Tibial nerve (tissue), 4 donors: ENCODE measurements around the gene MRGPRX2.

Experiments used
- CTCF ChIP-seq, 5 experiments: fragments of 200-600 bp in 3 of 5; fragments of 450-650 bp in 2 of 5; sonication (generic) in 3 of 5; IDR thresholded peaks; one replicate each; pipeline ENCODE4 v1.5.1; 2016 to 2019; ENCODE audit warnings: antibody characterized with exemption in 5 of 5, mild to moderate bottlenecking in 3 of 5, moderate library complexity in 2 of 5
- EP300 ChIP-seq, 2 donors: sonication (generic); formaldehyde crosslinking; IDR thresholded peaks; one replicate each; pipeline ENCODE4 v1.6.1; 2017; ENCODE audit warnings: antibody characterized with exemption in 2 of 2, mild to moderate bottlenecking in 1 of 2
- POLR2A ChIP-seq, 2 donors: fragments of 450-650 bp; IDR thresholded peaks; one replicate each; pipeline ENCODE4 v1.6.1; 2017; ENCODE audit warnings: antibody characterized with exemption in 2 of 2, mild to moderate bottlenecking in 2 of 2, moderate library complexity in 2 of 2

DNA sequence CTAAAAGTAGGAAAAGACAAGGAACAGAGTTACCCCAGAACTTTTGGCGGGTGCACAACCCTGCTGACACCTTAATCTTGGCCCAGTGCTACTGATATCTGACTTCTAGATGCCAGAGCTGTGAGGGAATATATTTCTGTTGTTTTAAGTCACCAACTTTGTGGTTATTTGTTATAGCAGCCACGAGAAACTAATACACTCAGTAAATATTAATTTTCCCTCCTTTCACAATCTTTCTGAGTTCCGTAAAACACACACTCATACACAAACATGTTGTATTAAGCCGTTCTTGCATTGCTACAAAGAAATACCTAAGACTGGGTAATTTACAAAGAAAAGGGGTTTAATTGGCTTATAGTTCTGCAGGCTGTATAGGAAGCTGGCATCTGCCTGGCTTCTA lies 40.4 kb upstream of the MRGPRX2 start:
- no peak for TF ChIP-seq POLR2A (IDR thresholded peaks at IDR 0.05)
- TF ChIP-seq CTCF (IDR thresholded peaks at IDR 0.05) = no peak
- no peak for TF ChIP-seq EP300 (IDR thresholded peaks at IDR 0.05)
